ENCODE measurements around the gene IL12RB2.

Gene IL12RB2

GRCh38 chr1:67314696-67315095 lies 7.0 kb downstream of the IL12RB2 start:
- Histone ChIP-seq H3K27me3 (ENCODE audit: control insufficient read depth, insufficient read depth, low read length) (no peaks in the 10 kb centered on the region), H3K36me3 (ENCODE audit: control insufficient read depth, insufficient read depth, low read length) (no peaks in the 10 kb centered on the region), H3K4me1 (ENCODE audit: control insufficient read depth, insufficient read depth, low read length) (peaks cover 11% of the 10 kb centered on the region), H3K4me3 (ENCODE audit: low read depth, low read length) (no peak overlapping the region), H3K9ac (ENCODE audit: low read depth, low read length) (no peak overlapping the region), H3K9me3 (ENCODE audit: control insufficient read depth, insufficient read depth, low read length) (no peaks in the 10 kb centered on the region)

- Histone ChIP-seq H3K9ac (ENCODE audit: low read depth, low read length) (no peak overlapping the region), H3K27me3 (ENCODE audit: control insufficient read depth, insufficient read depth, low read length) (no peaks in the 10 kb centered on the region), H3K9me3 (ENCODE audit: control insufficient read depth, insufficient read depth, low read length) (no peaks in the 10 kb centered on the region), H3K4me3 (ENCODE audit: low read depth, low read length) (no peak overlapping the region), H3K36me3 (ENCODE audit: control insufficient read depth, insufficient read depth, low read length) (no peaks in the 10 kb centered on the region), H3K4me1 (ENCODE audit: control insufficient read depth, insufficient read depth, low read length) (peaks cover 11% of the 10 kb centered on the region)
Measured at GRCh38 chr1:67316180-67316902, 8.7 kb downstream of the IL12RB2 start.

GRCh38 chr1:67316918-67317317 lies 9.2 kb downstream of the IL12RB2 start:
- H3K9me3 ChIP-seq (ENCODE audit: control insufficient read depth, insufficient read depth, low read length): no peaks in the 10 kb centered on the region
- H3K27me3 ChIP-seq (ENCODE audit: control insufficient read depth, insufficient read depth, low read length): no peaks in the 10 kb centered on the region
- H3K9ac ChIP-seq (ENCODE audit: low read depth, low read length): no peak overlapping the region
- H3K36me3 ChIP-seq (ENCODE audit: control insufficient read depth, insufficient read depth, low read length): no peaks in the 10 kb centered on the region
- peaks cover 11% of the 10 kb centered on the region for H3K4me1 ChIP-seq (ENCODE audit: control insufficient read depth, insufficient read depth, low read length)
- H3K4me3 ChIP-seq (ENCODE audit: low read depth, low read length): no peak overlapping the region

GRCh38 chr1:67317803-67318202 lies 10.1 kb downstream of the IL12RB2 start:
- H3K27me3 ChIP-seq (ENCODE audit: control insufficient read depth, insufficient read depth, low read length): no peaks in the 10 kb centered on the region
- peaks cover 11% of the 10 kb centered on the region for H3K4me1 ChIP-seq (ENCODE audit: control insufficient read depth, insufficient read depth, low read length)
- H3K9ac ChIP-seq (ENCODE audit: low read depth, low read length): no peak overlapping the region
- H3K4me3 ChIP-seq (ENCODE audit: low read depth, low read length): no peak overlapping the region
- H3K36me3 ChIP-seq (ENCODE audit: control insufficient read depth, insufficient read depth, low read length): no peaks in the 10 kb centered on the region
- H3K9me3 ChIP-seq (ENCODE audit: control insufficient read depth, insufficient read depth, low read length): no peaks in the 10 kb centered on the region

GRCh38 chr1:67322442-67322841 lies 14.8 kb downstream of the IL12RB2 start:
- no peak overlapping the region for H3K4me3 ChIP-seq (ENCODE audit: low read depth, low read length)

GRCh38 chr1:67323087-67323486 lies 15.4 kb downstream of the IL12RB2 start:
- Histone ChIP-seq H3K4me3 (ENCODE audit: low read depth, low read length) (no peak overlapping the region), H3K9me3 (ENCODE audit: control insufficient read depth, insufficient read depth, low read length) (no peaks in the 10 kb centered on the region), H3K36me3 (ENCODE audit: control insufficient read depth, insufficient read depth, low read length) (no peaks in the 10 kb centered on the region), H3K9ac (ENCODE audit: low read depth, low read length) (no peak overlapping the region), H3K27me3 (ENCODE audit: control insufficient read depth, insufficient read depth, low read length) (no peaks in the 10 kb centered on the region), H3K4me1 (ENCODE audit: control insufficient read depth, insufficient read depth, low read length) (peaks cover 7% of the 10 kb centered on the region)

More at GRCh38 chr1:67322442-67322841, 14.8 kb downstream of the IL12RB2 start:
- Histone ChIP-seq H3K9ac (ENCODE audit: low read depth, low read length) (no peak overlapping the region), H3K9me3 (ENCODE audit: control insufficient read depth, insufficient read depth, low read length) (no peaks in the 10 kb centered on the region), H3K36me3 (ENCODE audit: control insufficient read depth, insufficient read depth, low read length) (no peaks in the 10 kb centered on the region), H3K4me1 (ENCODE audit: control insufficient read depth, insufficient read depth, low read length) (peaks cover 7% of the 10 kb centered on the region), H3K27me3 (ENCODE audit: control insufficient read depth, insufficient read depth, low read length) (no peaks in the 10 kb centered on the region)

- no peaks in the 10 kb centered on the region for H3K36me3 ChIP-seq (ENCODE audit: control insufficient read depth, insufficient read depth, low read length)
- no peaks in the 10 kb centered on the region for H3K27me3 ChIP-seq (ENCODE audit: control insufficient read depth, insufficient read depth, low read length)
- H3K4me1 ChIP-seq (ENCODE audit: control insufficient read depth, insufficient read depth, low read length): peaks cover 4% of the 10 kb centered on the region
- H3K9me3 ChIP-seq (ENCODE audit: control insufficient read depth, insufficient read depth, low read length): no peaks in the 10 kb centered on the region
- no peak overlapping the region for H3K9ac ChIP-seq (ENCODE audit: low read depth, low read length)
- no peak overlapping the region for H3K4me3 ChIP-seq (ENCODE audit: low read depth, low read length)
Measured at GRCh38 chr1:67324068-67324467, 16.4 kb downstream of the IL12RB2 start.

GRCh38 chr1:67327864-67328466 lies 20.3 kb downstream of the IL12RB2 start:
- Histone ChIP-seq H3K9me3 (ENCODE audit: control insufficient read depth, insufficient read depth, low read length) (no peaks in the 10 kb centered on the region), H3K4me1 (ENCODE audit: control insufficient read depth, insufficient read depth, low read length) (peaks cover 4% of the 10 kb centered on the region), H3K4me3 (ENCODE audit: low read depth, low read length) (no peak overlapping the region), H3K9ac (ENCODE audit: low read depth, low read length) (no peak overlapping the region), H3K36me3 (ENCODE audit: control insufficient read depth, insufficient read depth, low read length) (no peaks in the 10 kb centered on the region), H3K27me3 (ENCODE audit: control insufficient read depth, insufficient read depth, low read length) (no peaks in the 10 kb centered on the region)

- no peaks in the 10 kb centered on the region for H3K9me3 ChIP-seq (ENCODE audit: control insufficient read depth, insufficient read depth, low read length)
- H3K36me3 ChIP-seq (ENCODE audit: control insufficient read depth, insufficient read depth, low read length): no peaks in the 10 kb centered on the region
- H3K9ac ChIP-seq (ENCODE audit: low read depth, low read length): no peak overlapping the region
Measured at GRCh38 chr1:67332653-67333529, 25.2 kb downstream of the IL12RB2 start.

GRCh38 chr1:67333603-67334002 lies 25.9 kb downstream of the IL12RB2 start:
- Histone ChIP-seq H3K36me3 (ENCODE audit: control insufficient read depth, insufficient read depth, low read length) (no peaks in the 10 kb centered on the region), H3K9me3 (ENCODE audit: control insufficient read depth, insufficient read depth, low read length) (no peaks in the 10 kb centered on the region), H3K4me1 (ENCODE audit: control insufficient read depth, insufficient read depth, low read length) (peaks cover 11% of the 10 kb centered on the region), H3K4me3 (ENCODE audit: low read depth, low read length) (no peak overlapping the region), H3K9ac (ENCODE audit: low read depth, low read length) (no peak overlapping the region), H3K27me3 (ENCODE audit: control insufficient read depth, insufficient read depth, low read length) (no peaks in the 10 kb centered on the region)

More at GRCh38 chr1:67332653-67333529, 25.2 kb downstream of the IL12RB2 start:
- peaks cover 11% of the 10 kb centered on the region for H3K4me1 ChIP-seq (ENCODE audit: control insufficient read depth, insufficient read depth, low read length)
- H3K4me3 ChIP-seq (ENCODE audit: low read depth, low read length): no peak overlapping the region
- H3K27me3 ChIP-seq (ENCODE audit: control insufficient read depth, insufficient read depth, low read length): no peaks in the 10 kb centered on the region

- Histone ChIP-seq H3K27me3 (ENCODE audit: control insufficient read depth, insufficient read depth, low read length) (no peaks in the 10 kb centered on the region), H3K9me3 (ENCODE audit: control insufficient read depth, insufficient read depth, low read length) (no peaks in the 10 kb centered on the region), H3K4me1 (ENCODE audit: control insufficient read depth, insufficient read depth, low read length) (peaks cover 16% of the 10 kb centered on the region), H3K4me3 (ENCODE audit: low read depth, low read length) (no peak overlapping the region), H3K36me3 (ENCODE audit: control insufficient read depth, insufficient read depth, low read length) (no peaks in the 10 kb centered on the region), H3K9ac (ENCODE audit: low read depth, low read length) (no peak overlapping the region)
Measured at GRCh38 chr1:67335411-67335810, 27.7 kb downstream of the IL12RB2 start.
